Lung microvascular endothelial cell (primary cell): ENCODE measurements around the gene CES4A. TPM values are rescaled to one million over a fixed set of nuclear protein-coding genes. Genes with fewer than 3 reads are reported as not detected.
"Not testable (repeated sequence)": the region's sequence is repeated elsewhere in the genome, so short reads cannot be mapped to it uniquely, and the experiment has no call there.

Experiments
- DNase-seq, 2 donors: peaks; one replicate each; pipeline versions ENCODE4 v3.0.0 to v3.0.0-alpha.2; 2010; ENCODE audit warnings: low read depth in 2 of 2
- total RNA-seq: library from RNA; depleted of rRNA; stranded (reverse); fragments of >200 nt; gene quantifications from 2 replicates; pipeline ENCODE4 v1.2.1, GENCODE V29; 2014

CES4A gene
- total RNA-seq, 1 donor from 2014 or later: 1.2 TPM

GRCh38 chr16:66955363-66956153 lies 32.8 kb upstream of the CES4A start:
- not testable (repeated sequence) for DNase-seq

DNA sequence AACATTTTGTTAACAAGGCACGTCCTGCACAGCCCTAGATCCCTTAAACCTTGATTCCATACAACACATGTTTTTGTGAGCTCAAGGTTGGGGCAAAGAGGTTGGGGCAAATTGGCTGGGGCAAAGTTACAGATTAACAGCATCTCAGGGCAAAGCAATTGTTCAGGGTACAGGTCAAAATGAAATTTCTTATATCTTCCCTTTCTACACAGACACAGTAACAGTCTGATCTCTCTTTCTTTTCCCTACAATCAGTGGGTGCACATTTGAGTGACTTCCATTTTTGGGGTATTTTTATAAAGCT lies 32.3 kb upstream of the CES4A start:
- not testable (repeated sequence) for DNase-seq

GRCh38 chr16:66958857-66959703 lies 29.3 kb upstream of the CES4A start:
- DNase-seq: no peak

- DNase-seq: no peak
Observed at GRCh38 chr16:66959704-66960161, 28.7 kb upstream of the CES4A start.

DNA sequence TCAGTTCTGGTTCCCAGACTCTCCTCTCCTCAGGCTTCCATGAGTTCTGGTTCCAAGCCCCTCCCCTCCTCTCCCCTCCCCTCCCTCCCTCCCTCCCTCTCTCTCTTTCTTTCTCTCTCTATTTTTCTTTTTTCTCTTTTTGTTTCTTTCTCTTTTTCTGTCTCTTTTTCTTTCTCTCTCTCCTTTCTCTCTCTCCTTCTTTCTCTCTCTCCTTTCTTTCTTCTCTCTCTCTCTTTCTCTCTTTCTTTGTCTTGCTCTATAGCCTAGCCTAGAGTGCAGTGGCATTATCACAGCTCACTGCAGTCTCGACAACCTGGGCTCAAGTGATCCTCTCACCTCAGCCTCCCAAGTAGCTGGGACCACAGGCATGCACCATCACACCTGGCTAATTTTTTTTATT lies 28.1 kb upstream of the CES4A start:
- no peak for DNase-seq

- peak; percentile 69 to 74 for DNase-seq
Observed at GRCh38 chr16:66961065-66961744, 27.2 kb upstream of the CES4A start, which contains the start of gene CES3. Gene CES3, plus strand, starts transcription at chr16:66961266. Its CDS starts 42 bp downstream, at chr16:66961308.

- no peak for DNase-seq
Observed at GRCh38 chr16:66961914-66962313, 26.5 kb upstream of the CES4A start.

DNA sequence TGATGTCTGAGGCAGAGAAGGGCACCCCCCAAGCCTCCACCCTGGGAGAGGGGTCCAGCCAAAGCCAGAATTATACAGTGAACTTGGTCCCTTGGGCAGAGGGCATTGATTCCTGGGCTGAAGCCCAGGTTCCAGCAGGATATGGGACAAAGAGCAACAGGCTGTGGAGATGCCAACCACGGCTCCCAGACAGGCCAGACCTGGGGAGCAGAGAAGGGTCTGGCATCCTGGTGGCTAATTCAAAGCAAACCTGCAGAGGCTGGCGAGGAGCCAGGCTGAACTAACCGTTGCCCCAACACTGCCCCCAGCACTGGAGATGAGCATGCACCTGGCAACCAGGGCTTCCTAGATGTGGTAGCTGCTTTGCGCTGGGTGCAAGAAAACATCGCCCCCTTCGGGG lies 24.3 kb upstream of the CES4A start:
- no peak for DNase-seq

- DNase-seq: no peak
Observed at GRCh38 chr16:66968847-66969246, 19.5 kb upstream of the CES4A start.

DNA sequence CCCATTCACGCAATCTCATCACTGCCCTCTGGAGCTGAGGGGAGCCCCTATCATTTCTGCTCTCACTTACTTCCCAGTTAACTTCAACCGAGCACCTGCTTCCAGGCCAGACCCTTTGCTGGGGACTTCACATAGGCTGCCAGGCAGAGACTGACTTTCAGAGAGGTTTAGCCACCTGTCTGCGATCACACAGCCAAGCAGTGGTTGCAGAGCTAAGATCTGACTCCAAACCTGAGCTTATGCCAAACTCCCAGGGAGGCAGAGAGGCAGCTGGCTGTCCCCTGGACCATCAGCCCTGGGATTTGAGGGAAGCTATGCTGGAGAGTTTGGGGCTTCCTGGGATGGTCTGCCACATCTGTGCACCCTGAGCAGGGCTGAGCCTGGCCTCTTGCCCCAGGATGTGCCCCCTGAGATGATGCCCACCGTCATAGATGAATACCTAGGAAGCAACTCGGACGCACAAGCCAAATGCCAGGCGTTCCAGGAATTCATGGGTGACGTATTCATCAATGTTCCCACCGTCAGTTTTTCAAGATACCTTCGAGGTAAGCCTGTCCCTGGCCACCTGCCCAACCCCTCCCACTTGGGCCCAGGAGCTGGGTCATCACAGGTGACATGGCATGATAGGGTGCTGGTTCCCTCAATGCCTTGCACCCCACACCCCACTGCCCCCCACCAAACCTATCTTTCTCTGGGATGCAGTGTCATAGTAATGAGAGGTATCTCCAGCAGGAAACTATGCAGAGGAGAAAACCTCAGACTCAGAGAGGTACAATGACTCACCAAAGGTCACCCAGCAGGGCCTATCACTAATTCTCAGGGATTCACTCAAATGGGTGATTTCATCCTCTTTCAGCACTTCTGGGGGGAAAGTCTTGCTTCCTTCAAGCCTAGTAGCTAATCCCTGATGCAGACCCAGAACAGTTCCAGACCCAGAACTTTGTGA lies 17.3 kb upstream of the CES4A start:
- no peak for DNase-seq

- no peak for DNase-seq
Observed at GRCh38 chr16:66972983-66973382, 15.4 kb upstream of the CES4A start.

- no peak for DNase-seq
Observed at GRCh38 chr16:66973716-66974115, 14.7 kb upstream of the CES4A start.

DNA sequence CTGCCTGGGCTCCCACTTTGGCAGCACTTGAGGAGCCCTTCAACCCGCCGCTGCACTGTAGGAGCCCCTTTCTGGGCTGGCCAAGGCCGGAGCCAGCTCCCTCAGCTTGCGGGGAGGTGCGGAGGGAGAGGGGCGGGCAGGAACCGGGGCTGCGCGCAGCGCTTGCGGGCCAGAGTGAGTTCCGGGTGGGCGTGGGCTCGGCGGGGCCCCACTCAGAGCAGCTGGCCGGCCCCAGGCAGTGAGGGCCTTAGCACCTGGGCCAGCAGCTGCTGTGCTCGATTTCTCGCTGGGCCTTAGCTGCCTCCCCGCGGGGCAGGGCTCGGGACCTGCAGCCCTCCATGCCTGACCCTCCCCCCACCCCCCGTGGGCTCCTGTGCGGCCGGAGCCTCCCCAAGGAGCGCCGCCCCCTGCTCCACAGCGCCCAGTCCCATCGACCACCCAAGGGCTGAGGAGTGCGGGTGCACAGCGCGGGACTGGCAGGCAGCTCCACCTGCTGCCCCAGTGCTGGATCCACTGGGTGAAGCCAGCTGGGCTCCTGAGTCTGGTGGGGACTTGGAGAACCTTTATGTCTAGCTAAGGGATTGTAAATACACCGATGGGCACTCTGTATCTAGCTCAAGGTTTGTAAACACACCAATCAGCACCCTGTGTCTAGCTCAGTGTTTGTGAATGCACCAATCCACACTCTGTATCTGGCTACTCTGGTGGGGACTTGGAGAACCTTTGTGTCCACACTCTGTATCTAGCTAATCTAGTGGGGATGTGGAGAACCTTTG lies 14.0 kb upstream of the CES4A start:
- DNase-seq: not testable (repeated sequence)

DNA sequence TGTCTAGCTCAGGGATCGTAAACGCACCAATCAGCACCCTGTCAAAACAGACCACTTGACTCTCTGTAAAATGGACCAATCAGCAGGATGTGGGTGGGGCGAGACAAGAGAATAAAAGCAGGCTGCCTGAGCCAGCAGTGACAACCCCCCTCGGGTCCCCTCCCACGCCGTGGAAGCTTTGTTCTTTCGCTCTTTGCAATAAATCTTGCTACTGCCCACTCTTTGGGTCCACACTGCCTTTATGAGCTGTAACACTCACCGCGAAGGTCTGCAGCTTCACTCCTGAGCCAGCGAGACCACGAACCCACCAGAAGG lies 13.5 kb upstream of the CES4A start:
- not testable (repeated sequence) for DNase-seq

DNA sequence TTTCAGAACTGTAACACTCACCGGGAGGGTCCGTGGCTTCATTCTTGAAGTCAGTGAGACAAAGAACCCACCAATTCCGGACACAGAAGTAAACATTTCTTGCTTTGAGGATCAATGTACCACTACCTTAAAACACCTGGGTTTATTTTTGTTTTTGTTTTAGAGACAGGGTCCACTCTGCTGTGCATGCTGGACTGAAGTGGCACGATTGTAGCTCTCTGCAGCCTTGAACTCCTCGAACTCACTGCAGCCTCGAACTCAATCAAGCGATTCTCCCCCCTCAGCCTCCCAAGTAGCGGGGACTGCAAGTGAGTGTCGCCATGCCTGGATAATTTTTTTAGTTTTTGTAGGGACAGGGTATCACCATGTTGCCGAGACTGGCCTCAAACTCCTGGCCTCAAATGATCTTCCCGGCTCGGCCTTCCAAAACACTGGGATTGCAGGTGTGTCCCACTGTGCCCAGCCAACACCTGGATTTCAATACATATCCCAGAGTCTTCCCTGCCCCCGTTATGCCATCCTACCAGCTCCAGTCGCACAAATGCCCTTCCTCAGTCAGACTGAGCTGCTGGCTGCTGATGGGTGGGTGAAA lies 13.0 kb upstream of the CES4A start:
- DNase-seq: no peak

GRCh38 chr16:66976746-66977145 lies 11.6 kb upstream of the CES4A start:
- no peak for DNase-seq

- DNase-seq: peak; percentile 78 to 89
Observed at GRCh38 chr16:66977341-66978113, 10.9 kb upstream of the CES4A start.

DNA sequence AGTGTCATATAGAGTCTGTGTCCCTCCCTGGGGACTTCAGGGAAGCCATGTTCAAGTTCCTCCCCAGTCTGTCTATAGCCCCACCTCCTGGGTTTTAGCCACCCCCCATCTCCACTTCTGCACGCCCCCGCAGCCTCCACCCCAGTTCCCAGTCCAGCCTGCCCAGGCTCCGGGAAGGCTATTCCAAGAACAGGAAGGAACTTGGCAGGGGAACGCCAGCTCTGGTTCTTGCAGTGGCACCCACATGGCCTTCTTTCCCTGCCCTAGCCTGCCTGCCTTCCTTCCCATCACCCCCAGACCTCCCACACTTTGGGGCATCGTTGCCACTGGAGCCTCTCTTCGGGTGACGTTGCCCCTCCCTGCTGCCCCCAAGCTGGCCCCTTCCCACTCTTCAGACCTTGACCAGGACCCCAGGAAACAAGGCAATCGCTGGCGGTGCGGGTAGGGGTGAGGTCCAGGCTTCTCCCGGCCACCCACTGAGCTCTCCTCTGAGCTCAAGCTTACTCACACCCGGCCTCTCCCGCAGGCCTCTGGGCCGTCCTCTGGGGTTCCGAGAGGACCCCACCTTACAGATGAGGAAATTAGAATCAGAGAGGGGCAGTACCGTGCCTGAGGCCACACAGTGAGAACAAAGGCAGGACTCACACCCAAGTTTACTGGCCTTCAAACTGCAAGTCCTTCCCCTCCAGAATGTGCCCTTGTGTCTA lies 9.2 kb upstream of the CES4A start:
- DNase-seq: no peak

GRCh38 chr16:66983033-66983432 lies 5.4 kb upstream of the CES4A start:
- no peak for DNase-seq
